HG03457 (cell line): ENCODE measurements around the gene NOP14.
"Not testable (repeated sequence)": the region's sequence is repeated elsewhere in the genome, so short reads cannot be mapped to it uniquely, and the experiment has no call there.

Source experiments
- ATAC-seq: cut with Tn5 transposase; IDR thresholded peaks from one replicate; pipeline ENCODE4 v1.9.1; 2021; ENCODE audit warnings: moderate number of reproducible peaks; ENCODE audit not compliant: unreplicated experiment

Gene NOP14

GRCh38 chr4:2918300-2918699 lies 44.9 kb downstream of the NOP14 start:
- not testable (repeated sequence) for ATAC-seq

- ATAC-seq, result not testable (repeated sequence)
These were observed 46.5 kb downstream of the NOP14 start for GRCh38 chr4:2916696-2917095.

- no peak for ATAC-seq
These were observed 47.4 kb downstream of the NOP14 start for GRCh38 chr4:2915789-2916188.

GRCh38 chr4:2914256-2915126 lies 48.7 kb downstream of the NOP14 start:
- ATAC-seq, result no peak

- ATAC-seq, result no peak
These were observed 50.0 kb downstream of the NOP14 start for GRCh38 chr4:2913168-2913567.

- no peak for ATAC-seq
These were observed 51.3 kb downstream of the NOP14 start for GRCh38 chr4:2911868-2912267.

GRCh38 chr4:2910409-2910808 lies 52.8 kb downstream of the NOP14 start:
- no peak for ATAC-seq

- no peak for ATAC-seq
These were observed 53.6 kb downstream of the NOP14 start for GRCh38 chr4:2909583-2909982.

- ATAC-seq, result no peak
These were observed 54.5 kb downstream of the NOP14 start for GRCh38 chr4:2908686-2909085.

GRCh38 chr4:2907706-2908293 lies 55.4 kb downstream of the NOP14 start:
- no peak for ATAC-seq

- ATAC-seq, result no peak
These were observed 56.0 kb downstream of the NOP14 start for GRCh38 chr4:2907226-2907625.

GRCh38 chr4:2906218-2906617 lies 57.0 kb downstream of the NOP14 start:
- no peak for ATAC-seq

GRCh38 chr4:2905544-2905943 lies 57.7 kb downstream of the NOP14 start:
- ATAC-seq, result no peak

GRCh38 chr4:2902126-2902525 lies 61.1 kb downstream of the NOP14 start:
- ATAC-seq, result no peak

GRCh38 chr4:2901186-2901585 lies 62.0 kb downstream of the NOP14 start:
- ATAC-seq, result no peak

GRCh38 chr4:2900741-2901140 lies 62.5 kb downstream of the NOP14 start:
- ATAC-seq, result no peak

- no peak for ATAC-seq
These were observed 65.2 kb downstream of the NOP14 start for GRCh38 chr4:2898001-2898400.

GRCh38 chr4:2893772-2894171 lies 69.4 kb downstream of the NOP14 start:
- ATAC-seq, result no peak

GRCh38 chr4:2891294-2891693 lies 71.9 kb downstream of the NOP14 start:
- ATAC-seq, result no peak

GRCh38 chr4:2888886-2889285 lies 74.3 kb downstream of the NOP14 start:
- no peak for ATAC-seq
